ENCODE results near the gene CBX3. TPM values are rescaled to one million over a fixed set of nuclear protein-coding genes. Genes with fewer than 3 reads are reported as not detected.
A peak's percentile ranks its signal among the peaks of the same experiment; 100 is the strongest.
"Not testable (repeated sequence)": the region's sequence is repeated elsewhere in the genome, so short reads cannot be mapped to it uniquely, and the experiment has no call there.

The CBX3 gene
- total RNA-seq, 1 experiment from 2014 or later = 308 TPM

GRCh38 chr7:26159243-26159642, 42.3 kb upstream of the CBX3 start:
- Histone ChIP-seq H3K36me3 (ENCODE audit: low read depth) (peaks cover 14% of the 10 kb centered on the region), H3K27ac (peak overlapping the region; percentile 96), H3K4me1 (replicated peaks; ENCODE audit: insufficient read depth) (peaks cover 75% of the 10 kb centered on the region), H4K20me1 (ENCODE audit: insufficient read depth) (no peaks in the 10 kb centered on the region), H3K27me3 (ENCODE audit: insufficient read depth, low read depth) (no peaks in the 10 kb centered on the region), H3K79me2 (ENCODE audit: low read depth) (peaks cover 100% of the 10 kb centered on the region), H3K4me3 (peak overlapping the region; percentile 2; the same call in 1 of the 2 replicates), H3K4me2 (peak overlapping the region; percentile 96), H2AFZ (no peak overlapping the region), H3F3A (ENCODE audit: insufficient read depth, low read depth) (peaks cover 63% of the 10 kb centered on the region), H3K9me2 (ENCODE audit: insufficient read depth) (no peaks in the 10 kb centered on the region), H3K9me3 (ENCODE audit: insufficient read depth, low read depth) (peaks cover 6% of the 10 kb centered on the region; the same call in 1 of the 2 replicates)
- peak; percentile 51 to 98 for DNase-seq
- BruUV-seq (replicated peaks) = no TSS peak
- TF ChIP-seq CTCF (conservative IDR thresholded peaks at IDR 0.05) (no peak), EZH2 (IDR thresholded peaks at IDR 0.05; ENCODE audit: low read depth) (no peak)
- POLR2A ChIA-PET (ENCODE audit: unreplicated experiment) = interaction anchor here (0.5 to 0.6 kb wide), 4 partner anchors 22 to 76 kb away, joined by 3 to 5 read pairs (median 4); no protein-coding TSS in a partner anchor
- CTCF ChIA-PET = interaction anchor here (0.6 to 1.1 kb wide), 2 partner anchors 68 to 76 kb away, joined by 3 read pairs; no protein-coding TSS in a partner anchor
- intact Hi-C loops (cut with micrococcal nuclease; ENCODE audit: unreplicated experiment) = loop anchor here (1.0 kb wide), 1 partner anchor 8 kb away; no protein-coding TSS in a partner anchor

- Histone ChIP-seq H3K27ac (peak overlapping the region; percentile 96), H3K4me1 (replicated peaks; ENCODE audit: insufficient read depth) (peaks cover 68% of the 10 kb centered on the region), H3K4me2 (peak overlapping the region; percentile 96), H3F3A (ENCODE audit: insufficient read depth, low read depth) (peaks cover 62% of the 10 kb centered on the region), H3K4me3 (no peak overlapping the region), H3K79me2 (ENCODE audit: low read depth) (peaks cover 100% of the 10 kb centered on the region), H3K9me3 (ENCODE audit: insufficient read depth, low read depth) (peaks cover 8% of the 10 kb centered on the region; the same call in 1 of the 2 replicates), H4K20me1 (ENCODE audit: insufficient read depth) (no peaks in the 10 kb centered on the region; the same call in none of the 2 replicates), H3K36me3 (ENCODE audit: low read depth) (peaks cover 14% of the 10 kb centered on the region), H3K9me2 (ENCODE audit: insufficient read depth) (no peaks in the 10 kb centered on the region), H2AFZ (no peak overlapping the region), H3K27me3 (ENCODE audit: insufficient read depth, low read depth) (no peaks in the 10 kb centered on the region)
- DNase-seq = no peak
- intact Hi-C loops (cut with micrococcal nuclease; ENCODE audit: unreplicated experiment) = no loop called here
- ChIA-PET POLR2A (ENCODE audit: unreplicated experiment) (no interaction called here), CTCF (interaction anchor here (0.6 kb wide), 1 partner anchor 35 kb away, joined by 5 read pairs; no protein-coding TSS in a partner anchor)
- TF ChIP-seq CTCF (conservative IDR thresholded peaks at IDR 0.05) (no peak), EZH2 (IDR thresholded peaks at IDR 0.05; ENCODE audit: low read depth) (no peak)
- no TSS peak for BruUV-seq (replicated peaks)
These were observed 40.6 kb upstream of the CBX3 start for GRCh38 chr7:26160896-26161295.

- POLR2A ChIA-PET (ENCODE audit: unreplicated experiment) = no interaction called here
- DNase-seq = no peak
- BruUV-seq (replicated peaks) = no TSS peak
These were observed 39.1 kb upstream of the CBX3 start for GRCh38 chr7:26162431-26162830.

GRCh38 chr7:26163804-26164203, 37.7 kb upstream of the CBX3 start:
- DNase-seq; intact Hi-C loops (cut with micrococcal nuclease; ENCODE audit: unreplicated experiment); BruUV-seq (replicated peaks); H3K27ac ChIP-seq; H3K27me3 ChIP-seq (ENCODE audit: insufficient read depth, low read depth); H3K4me3 ChIP-seq; H2AFZ ChIP-seq; H3K4me2 ChIP-seq; H4K20me1 ChIP-seq (ENCODE audit: insufficient read depth); POLR2A ChIA-PET (ENCODE audit: unreplicated experiment); CTCF ChIA-PET; H3K9me3 ChIP-seq (ENCODE audit: insufficient read depth, low read depth); H3K9me2 ChIP-seq (ENCODE audit: insufficient read depth): not testable (repeated sequence)
- Histone ChIP-seq H3F3A (ENCODE audit: insufficient read depth, low read depth) (peaks cover 61% of the 10 kb centered on the region), H3K36me3 (ENCODE audit: low read depth) (peaks cover 11% of the 10 kb centered on the region), H3K79me2 (ENCODE audit: low read depth) (peaks cover 98% of the 10 kb centered on the region), H3K4me1 (replicated peaks; ENCODE audit: insufficient read depth) (peaks cover 70% of the 10 kb centered on the region)

More at GRCh38 chr7:26162431-26162830, 39.1 kb upstream of the CBX3 start:
- Histone ChIP-seq H2AFZ (no peak overlapping the region), H3K4me3 (no peak overlapping the region), H3F3A (ENCODE audit: insufficient read depth, low read depth) (peaks cover 64% of the 10 kb centered on the region), H3K27ac (no peak overlapping the region), H3K79me2 (ENCODE audit: low read depth) (peaks cover 98% of the 10 kb centered on the region), H3K9me3 (ENCODE audit: insufficient read depth, low read depth) (peaks cover 8% of the 10 kb centered on the region; the same call in 1 of the 2 replicates), H3K4me2 (no peak overlapping the region), H3K9me2 (ENCODE audit: insufficient read depth) (no peaks in the 10 kb centered on the region), H3K4me1 (replicated peaks; ENCODE audit: insufficient read depth) (peaks cover 70% of the 10 kb centered on the region), H3K36me3 (ENCODE audit: low read depth) (peaks cover 14% of the 10 kb centered on the region), H4K20me1 (ENCODE audit: insufficient read depth) (no peaks in the 10 kb centered on the region; the same call in none of the 2 replicates), H3K27me3 (ENCODE audit: insufficient read depth, low read depth) (no peaks in the 10 kb centered on the region)
- TF ChIP-seq CTCF (conservative IDR thresholded peaks at IDR 0.05) = no peak
- TF ChIP-seq EZH2 (IDR thresholded peaks at IDR 0.05; ENCODE audit: low read depth) = no peak
- intact Hi-C loops (cut with micrococcal nuclease; ENCODE audit: unreplicated experiment) = no loop called here
- CTCF ChIA-PET = no interaction called here

All from PC-9 (cell line).